ENCODE results near the gene MYO10.
"Not testable (repeated sequence)": the region's sequence is repeated elsewhere in the genome, so short reads cannot be mapped to it uniquely, and the experiment has no call there.

Gene MYO10

GRCh38 chr5:16735101-16736060 is 200.7 kb downstream of the MYO10 start:
- no peak for DNase-seq

GRCh38 chr5:16733331-16734006 is 202.6 kb downstream of the MYO10 start:
- no peak for DNase-seq

GRCh38 chr5:16732356-16732755 is 203.7 kb downstream of the MYO10 start:
- no peak for DNase-seq

- no peak for DNase-seq
These were observed 208.2 kb downstream of the MYO10 start for GRCh38 chr5:16727755-16728325.

GRCh38 chr5:16726538-16726946 is 209.5 kb downstream of the MYO10 start:
- peak in 1 of 2 donors; percentile 8 for DNase-seq

- no peak for DNase-seq
These were observed 210.5 kb downstream of the MYO10 start for GRCh38 chr5:16725575-16725974.

GRCh38 chr5:16723821-16724220 is 212.3 kb downstream of the MYO10 start:
- no peak for DNase-seq

- DNase-seq: no peak
These were observed 214.0 kb downstream of the MYO10 start for GRCh38 chr5:16722097-16722495.

GRCh38 chr5:16721151-16722096 is 214.7 kb downstream of the MYO10 start:
- no peak for DNase-seq

- not testable (repeated sequence) for DNase-seq
These were observed 218.1 kb downstream of the MYO10 start for GRCh38 chr5:16718036-16718435.

GRCh38 chr5:16713386-16713928 is 222.6 kb downstream of the MYO10 start:
- DNase-seq: no peak

- DNase-seq: no peak
These were observed 223.5 kb downstream of the MYO10 start for GRCh38 chr5:16712620-16713019.

GRCh38 chr5:16712178-16712577 is 223.9 kb downstream of the MYO10 start:
- DNase-seq: no peak

- no peak for DNase-seq
These were observed 226.2 kb downstream of the MYO10 start for GRCh38 chr5:16709691-16710433.

- DNase-seq: no peak
These were observed 228.3 kb downstream of the MYO10 start for GRCh38 chr5:16707869-16708192.

GRCh38 chr5:16707168-16707868 is 228.8 kb downstream of the MYO10 start:
- no peak for DNase-seq

GRCh38 chr5:16704945-16705344 is 231.1 kb downstream of the MYO10 start:
- no peak for DNase-seq

GRCh38 chr5:16702964-16703363 is 233.1 kb downstream of the MYO10 start:
- DNase-seq: no peak

GRCh38 chr5:16701134-16702099 is 234.7 kb downstream of the MYO10 start:
- DNase-seq: no peak

- DNase-seq: no peak
These were observed 236.0 kb downstream of the MYO10 start for GRCh38 chr5:16700081-16700480.
